HG02943 (cell line): ENCODE measurements around the gene SLC23A2.
"Not testable (repeated sequence)": the region's sequence is repeated elsewhere in the genome, so short reads cannot be mapped to it uniquely, and the experiment has no call there.

Experiments used
- ATAC-seq: cut with Tn5 transposase; IDR thresholded peaks from one replicate; pipeline ENCODE4 v1.9.1; 2021; ENCODE audit warnings: mild to moderate bottlenecking, low read depth, moderate library complexity; ENCODE audit not compliant: unreplicated experiment

Gene SLC23A2

DNA sequence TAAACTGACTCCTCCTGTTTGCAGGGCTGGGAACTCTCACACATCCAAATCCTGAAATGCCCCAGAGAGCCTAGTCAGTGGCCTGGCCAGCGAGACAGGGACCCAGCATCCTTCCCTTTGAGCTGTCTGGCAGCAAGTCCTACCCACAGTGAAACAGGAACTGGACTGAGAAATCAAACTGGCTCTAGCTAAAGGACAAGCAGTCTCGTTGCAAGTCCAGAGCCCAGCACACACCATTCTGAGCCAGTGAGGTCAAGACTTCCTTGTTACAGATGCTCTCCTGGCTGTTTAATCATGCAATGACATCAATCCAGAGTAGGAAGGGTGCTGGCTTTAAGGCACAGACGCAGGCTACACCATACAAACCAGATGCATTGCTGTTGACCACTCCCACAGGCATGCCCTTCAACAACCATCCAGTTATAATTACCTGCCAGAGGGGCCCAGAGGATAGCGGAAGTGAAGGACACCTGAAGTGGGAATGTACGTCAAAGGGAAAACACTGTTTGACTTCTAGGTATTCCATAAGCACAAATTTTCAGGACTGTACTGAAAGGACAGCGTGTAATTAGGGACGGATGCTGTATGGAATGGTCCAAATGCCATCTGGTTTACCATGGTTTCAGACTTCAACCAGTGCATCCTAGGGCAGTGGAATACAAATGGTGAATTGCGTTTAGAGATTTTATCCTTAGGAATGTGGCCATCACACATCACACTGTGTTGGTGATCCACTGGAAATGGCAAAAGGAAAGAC, 114.4 kb downstream of the SLC23A2 start:
- ATAC-seq: no peak

DNA sequence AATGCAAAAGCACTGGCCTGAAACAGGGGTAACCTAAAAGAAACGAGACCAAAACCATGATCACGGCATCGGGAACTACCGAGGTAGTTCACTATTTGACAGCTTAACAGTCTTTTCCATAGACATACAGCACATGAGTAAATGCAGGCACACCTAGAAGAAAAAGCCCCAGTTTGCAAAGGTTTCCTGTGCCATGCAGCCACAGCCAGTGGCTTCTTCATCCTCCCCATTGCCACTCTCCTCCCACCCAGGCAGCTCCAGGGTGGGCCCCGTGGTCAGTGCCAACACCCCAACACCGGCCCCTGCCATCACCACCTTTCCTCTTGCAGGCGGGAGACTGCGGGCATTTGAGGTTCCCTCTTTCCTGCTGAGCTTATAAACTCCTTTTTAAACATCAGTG, 115.4 kb downstream of the SLC23A2 start:
- ATAC-seq: no peak

DNA sequence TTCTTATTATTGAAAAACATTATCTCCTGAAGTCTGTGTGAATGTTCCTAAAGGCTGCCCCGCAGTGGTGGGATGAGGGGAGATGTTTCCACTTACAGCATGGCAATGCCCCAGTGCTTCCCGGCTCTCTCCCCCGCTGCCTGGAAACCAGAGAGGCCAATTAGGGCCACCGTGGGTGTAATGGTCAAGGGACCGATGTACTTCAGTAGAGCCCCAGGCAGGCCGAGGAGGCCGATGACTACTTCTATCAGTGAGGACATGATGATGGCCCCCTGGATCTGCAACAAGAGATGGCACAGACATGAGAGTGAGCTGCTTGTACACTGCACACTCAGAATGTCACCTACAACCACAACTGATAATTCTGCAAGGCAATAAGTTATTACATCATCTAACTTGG, 117.8 kb downstream of the SLC23A2 start:
- ATAC-seq: no peak

DNA sequence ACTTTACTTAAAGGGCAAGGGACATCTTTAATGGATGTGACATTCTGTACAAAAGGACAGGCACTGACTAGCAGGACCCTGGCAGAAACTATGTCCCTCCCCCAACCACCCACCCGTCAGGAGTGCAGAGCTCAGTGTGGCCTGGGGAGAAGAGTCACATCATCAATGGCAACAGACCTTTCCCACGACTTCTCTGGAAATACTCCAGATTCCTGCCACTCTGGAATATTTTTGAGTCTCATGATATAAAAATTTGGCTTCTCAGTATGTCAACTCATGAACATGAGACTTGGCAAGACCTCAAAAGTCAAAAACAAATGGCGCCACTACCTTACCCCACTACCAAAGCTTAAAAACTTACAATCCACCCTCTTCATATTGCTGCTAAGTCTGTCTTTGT, 118.3 kb downstream of the SLC23A2 start:
- no peak for ATAC-seq

DNA sequence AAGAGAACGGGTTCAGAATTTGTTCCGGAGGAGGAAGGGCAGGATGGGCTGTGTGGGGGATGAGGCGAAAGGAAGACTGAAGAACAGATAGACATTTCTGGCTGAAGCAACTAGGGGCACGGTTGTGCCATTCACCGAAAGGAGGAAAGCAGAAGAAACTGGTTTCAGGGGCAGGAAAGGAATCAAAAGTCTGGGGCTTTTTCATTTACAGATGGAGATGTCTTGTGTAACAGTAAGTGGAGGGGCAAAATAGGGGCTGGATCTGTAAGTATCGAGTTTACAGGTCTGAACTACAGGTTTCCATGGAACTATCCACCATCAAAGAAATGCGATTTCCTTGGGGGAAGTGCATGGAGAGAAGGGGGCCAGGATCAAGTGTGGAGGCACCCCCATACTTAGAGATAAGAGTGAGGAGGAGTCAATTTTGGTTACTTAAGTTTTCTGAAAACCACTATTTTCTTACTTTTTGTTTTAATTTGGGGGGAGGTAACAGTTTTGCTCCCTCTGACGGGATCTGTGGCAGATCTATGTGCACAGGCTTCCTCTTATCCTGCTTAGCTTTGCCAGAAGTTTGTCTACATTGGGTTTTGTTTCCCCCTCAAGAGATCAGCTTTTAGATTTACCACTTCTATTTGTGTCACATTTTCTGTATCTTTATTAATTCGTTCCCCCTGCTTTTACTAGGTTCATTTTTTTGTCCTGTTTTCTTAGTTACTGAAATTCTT, 120.1 kb downstream of the SLC23A2 start:
- no peak for ATAC-seq

DNA sequence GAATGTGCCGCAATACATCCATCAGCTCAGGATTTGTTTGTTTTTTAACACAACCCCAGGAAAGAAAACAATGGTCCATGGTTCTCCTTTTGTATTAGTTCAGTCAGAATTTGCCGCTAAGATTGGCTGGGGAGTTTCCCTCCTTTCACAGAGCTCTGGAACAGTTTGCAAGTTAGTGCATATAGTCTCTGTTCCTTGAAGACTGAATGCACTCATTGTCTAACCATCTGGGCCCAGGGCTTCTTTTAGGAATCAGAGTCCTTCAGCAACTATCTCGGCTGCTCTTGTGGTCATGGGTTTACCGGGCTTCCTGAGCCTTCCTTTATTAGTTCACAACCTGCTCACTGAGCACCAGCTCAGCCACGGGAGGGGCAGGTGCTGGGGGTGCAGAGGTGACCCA, 121.3 kb downstream of the SLC23A2 start:
- no peak for ATAC-seq

DNA sequence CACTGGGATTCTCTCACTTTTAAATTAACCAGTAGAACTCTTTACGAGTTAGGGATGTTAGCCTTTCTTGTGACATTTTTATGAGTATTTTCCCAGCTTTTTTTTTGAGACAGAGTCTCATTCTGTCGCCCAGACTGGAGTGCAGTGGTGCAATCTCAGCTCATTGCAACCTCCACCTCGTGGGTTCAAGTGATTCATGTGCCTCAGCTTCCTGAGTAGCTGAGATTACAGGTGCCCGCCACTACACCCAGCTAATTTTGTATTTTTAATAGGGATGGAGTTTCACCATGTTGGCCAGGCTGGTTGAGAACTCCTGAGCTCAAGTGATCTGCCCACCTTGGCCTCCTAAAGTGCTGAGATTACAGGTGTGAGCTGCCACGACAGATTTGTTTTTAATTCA, 123.2 kb downstream of the SLC23A2 start:
- not testable (repeated sequence) for ATAC-seq

DNA sequence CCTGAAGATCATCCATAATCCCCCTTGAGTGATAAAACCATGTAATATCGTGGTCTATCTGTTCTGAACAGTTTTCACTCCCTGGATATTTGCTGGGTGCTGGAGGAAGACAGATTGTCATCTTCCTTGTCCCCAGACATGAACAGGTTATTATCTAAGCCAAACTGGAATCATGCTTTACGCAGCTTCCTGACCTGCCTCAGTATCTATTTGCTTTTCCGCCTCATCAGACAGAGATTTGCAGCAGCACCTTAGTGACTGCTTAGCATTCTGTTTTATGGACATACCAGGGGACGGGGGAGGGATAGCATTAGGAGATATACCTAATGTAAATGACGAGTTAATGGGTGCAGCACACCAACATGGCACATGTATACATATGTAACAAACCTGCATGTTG, 124.6 kb downstream of the SLC23A2 start:
- ATAC-seq: no peak

DNA sequence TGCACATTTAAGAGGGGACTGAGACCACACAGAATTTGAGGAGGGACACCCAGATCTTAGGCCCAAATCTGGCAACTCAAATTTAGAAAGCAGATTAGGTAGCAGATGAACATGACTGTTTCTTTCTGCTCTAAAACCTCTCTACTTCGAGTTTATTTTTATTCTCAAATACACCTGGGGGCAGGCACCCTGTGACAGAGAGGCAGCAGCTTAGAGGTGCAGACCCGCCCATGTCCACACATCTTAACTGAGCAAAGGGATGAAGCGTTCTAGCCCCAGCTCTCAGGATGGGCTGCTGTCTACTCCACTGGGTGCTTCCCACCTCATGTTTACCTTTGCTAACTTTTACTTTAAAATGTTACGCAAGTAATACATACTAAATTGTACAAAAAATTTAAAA, 125.0 kb downstream of the SLC23A2 start:
- no peak for ATAC-seq

DNA sequence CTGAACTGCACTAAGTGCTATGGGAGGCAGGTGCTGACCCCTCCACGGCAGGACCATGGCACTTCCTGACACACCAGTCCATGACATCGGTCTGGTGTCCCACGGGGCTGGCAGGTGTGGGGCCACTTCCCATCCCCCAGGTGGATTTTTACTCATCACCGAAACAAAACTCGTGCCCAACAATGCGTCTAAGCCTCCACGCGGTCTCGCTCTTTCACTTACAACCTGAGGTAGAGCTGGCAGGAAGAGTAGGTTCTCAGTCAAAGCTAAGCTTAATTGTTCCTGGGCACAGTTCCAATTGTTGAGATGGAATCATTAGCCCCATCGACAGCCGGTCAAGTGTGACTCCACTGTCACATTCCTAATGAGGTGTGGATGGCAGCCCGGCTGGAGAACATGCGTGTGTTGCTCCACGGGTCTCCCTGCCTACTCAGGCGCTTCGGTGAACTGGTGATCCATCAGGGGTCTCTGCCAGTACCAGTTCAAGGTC, 125.7 kb downstream of the SLC23A2 start:
- ATAC-seq: no peak

DNA sequence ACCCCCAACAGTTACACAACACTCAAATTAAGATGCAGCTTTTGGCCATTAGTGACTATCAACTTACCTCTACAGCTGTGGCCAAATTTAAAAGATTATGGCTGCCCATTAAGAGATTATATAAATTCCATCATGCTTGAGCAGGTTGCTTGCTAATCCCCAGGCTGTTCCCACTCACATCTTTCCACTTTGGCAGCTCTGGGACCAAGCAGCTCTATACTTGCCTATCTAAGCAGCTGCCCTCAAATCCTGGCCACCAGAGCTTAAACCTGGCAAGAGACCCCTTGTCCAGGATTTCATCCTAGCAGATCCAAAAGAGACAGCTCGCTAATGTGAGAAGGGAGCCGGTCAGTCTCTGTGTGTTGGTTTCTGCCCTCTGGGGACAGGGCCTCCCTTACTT, 127.9 kb downstream of the SLC23A2 start:
- ATAC-seq: no peak

DNA sequence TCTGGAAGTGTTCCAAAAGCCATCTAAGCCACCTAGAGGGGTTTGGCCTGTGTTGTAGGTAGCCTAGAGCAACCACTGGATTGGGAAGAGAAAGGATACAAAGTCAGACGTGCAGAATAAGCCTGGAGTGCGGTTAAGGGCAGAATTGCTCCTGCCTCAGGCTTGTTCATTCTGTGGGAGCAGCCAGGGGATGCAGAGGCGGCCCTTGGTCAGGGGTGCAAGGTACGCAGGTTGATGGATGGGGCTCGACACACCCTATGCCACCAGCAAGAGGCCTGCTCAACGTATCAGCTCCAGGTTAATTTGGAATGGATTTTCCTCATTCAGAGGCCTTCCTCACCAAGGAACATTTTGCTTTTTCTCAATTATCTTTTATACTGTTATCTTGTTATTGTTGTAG, 129.8 kb downstream of the SLC23A2 start:
- no peak for ATAC-seq

DNA sequence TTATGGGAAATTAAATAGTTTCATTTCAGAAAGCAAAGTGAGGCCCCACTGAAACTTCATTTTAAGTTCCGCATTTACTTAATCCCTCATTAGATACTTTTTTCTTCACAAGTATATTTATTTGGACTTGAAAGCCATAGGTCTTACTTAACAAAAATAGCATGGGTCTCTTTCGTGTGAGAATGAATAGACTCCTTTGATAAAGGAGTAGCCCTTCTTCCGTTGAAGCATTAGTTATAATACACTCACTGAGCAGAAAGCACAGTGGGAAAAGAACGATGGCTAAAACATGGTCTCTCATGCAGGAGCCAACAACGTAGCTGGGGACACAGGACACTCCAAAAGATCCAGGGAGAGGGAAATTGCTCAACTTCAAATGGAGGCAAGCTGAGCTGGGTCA, 130.4 kb downstream of the SLC23A2 start:
- ATAC-seq: no peak

DNA sequence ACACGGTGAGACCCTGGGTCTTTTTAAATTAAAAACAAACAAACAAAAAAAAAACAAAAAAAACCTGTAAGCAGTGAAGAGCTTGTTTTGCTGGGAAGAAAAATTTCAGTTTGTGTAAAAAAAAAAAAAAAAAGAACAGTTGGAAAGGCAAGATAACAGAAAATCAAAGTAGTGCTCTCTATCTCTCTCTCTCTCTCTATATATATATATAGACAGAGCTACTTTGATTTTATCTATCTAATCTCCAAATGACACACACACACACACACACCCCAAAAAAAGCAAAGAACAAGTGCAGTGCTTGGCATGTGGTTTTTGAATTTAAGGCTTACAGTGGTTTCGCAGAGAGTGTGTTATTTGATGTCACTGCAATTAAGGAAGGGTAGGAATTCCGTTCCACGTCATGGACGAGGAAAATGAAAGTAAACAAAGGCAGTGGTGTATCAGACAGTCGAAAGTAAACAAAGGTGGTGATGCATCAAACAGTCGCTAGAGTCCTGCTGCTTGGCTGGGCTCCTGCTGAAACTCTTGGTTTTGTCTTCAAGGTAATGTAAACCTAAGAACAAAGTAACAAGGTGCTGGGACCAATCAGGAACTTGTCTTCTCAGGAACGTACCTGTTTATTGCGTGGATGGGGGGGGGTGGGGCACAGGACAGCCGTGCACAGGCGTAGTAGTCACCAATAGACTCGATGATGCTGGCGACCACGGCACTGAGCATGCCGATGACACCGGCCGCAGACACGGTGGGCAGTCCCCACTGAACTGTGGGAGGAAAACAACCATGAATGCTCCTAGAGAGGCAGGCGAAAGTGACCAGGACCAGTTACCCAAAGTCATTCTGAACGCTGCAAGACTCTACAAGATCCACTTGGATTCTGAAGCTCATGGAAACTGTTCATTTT, 131.8 kb downstream of the SLC23A2 start:
- no peak for ATAC-seq

DNA sequence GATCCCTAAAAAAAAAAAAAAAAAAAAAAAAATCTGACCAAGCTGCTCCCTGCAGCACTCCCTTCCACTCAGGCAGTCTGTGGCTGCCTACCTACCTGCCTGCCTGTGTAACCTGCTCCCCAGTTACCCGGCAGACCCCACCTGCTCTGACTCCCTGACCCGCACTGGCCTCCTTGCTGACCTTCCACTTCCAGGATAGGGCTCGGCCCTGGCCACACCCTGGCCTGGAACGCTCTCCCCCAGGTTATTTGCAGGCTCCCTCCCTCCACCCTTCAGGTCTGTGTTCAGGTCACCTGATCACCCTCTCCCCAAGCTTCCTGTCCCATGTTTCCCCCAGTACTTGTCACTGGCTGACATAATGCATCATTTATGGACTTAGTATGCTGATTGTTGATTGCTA, 134.3 kb downstream of the SLC23A2 start:
- ATAC-seq: no peak

DNA sequence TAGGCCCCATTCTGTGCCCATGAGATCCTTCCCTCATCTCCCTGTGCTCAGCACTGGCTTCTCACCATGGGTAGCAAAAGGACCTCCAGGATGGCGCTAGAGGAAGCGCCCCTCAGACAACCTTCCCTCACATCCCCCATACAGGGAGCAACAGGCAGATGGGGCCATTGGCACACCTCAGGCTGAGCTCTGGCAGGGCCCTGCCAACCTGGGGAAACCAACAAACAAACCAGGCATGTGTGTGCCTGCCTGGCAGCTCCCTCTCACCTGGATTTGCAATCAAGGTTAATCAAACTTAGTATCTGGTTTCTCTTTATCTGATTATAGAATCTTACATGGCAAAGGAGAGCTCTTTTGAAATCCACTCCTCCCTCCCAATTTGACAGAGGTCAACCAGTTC, 134.9 kb downstream of the SLC23A2 start:
- no peak for ATAC-seq

DNA sequence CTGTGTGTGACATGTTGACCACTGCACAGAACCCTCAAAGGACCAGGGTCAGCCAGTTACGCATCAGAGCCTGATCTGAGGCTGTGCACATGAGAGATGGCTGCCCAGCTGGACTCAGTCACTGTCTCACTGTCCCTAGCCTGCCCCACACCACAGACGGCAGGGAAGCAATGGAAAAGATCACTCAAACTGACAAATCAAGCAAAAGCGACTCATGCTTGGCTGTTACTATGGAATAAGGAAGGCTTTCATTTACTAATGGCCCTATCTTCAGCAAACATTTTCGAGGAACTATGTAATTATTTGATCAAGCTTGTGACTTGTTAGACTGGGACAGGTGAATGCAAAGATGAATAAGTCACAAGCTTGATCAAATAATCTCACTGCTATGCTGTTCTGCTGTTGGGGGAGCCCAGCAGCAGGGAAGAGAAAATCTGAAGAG, 137.0 kb downstream of the SLC23A2 start:
- ATAC-seq: no peak

DNA sequence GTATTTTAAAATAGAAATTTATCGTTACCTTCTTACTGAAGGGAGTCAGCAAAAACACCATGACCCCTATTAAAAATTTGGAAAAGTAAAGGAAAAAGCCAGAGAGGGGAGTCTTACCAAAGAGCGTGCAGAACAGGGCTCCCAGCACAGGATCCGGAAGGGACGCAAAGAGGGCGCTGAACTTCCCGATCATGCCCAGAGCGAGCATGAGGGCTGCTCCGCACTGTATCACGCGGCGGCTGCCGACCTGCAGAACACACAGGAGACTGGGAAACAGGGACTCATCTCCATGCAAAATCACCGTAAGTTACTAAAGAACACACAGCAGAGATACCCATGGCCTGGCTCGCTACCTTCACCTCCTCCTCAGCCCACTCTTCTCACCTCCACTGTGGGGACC, 138.6 kb downstream of the SLC23A2 start:
- ATAC-seq: no peak

DNA sequence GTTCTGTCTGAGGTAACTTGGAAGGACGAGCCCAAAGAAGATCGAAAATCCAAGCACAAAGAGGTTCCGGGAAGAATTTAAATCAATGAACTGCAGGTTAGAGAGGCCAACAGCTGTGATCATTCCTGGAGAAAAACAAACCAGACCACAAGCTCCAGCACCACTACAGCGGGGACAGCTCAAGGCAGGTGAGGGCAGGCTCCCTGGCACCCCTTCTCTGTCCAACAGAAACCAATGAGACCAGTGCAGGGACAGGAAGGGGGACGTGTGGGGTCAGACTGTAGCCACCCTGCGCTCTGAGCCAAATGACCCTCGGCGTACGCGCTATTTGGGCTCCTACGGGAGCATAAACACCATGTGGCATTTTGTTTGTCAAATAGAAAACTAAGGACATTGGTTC, 139.3 kb downstream of the SLC23A2 start:
- no peak for ATAC-seq

DNA sequence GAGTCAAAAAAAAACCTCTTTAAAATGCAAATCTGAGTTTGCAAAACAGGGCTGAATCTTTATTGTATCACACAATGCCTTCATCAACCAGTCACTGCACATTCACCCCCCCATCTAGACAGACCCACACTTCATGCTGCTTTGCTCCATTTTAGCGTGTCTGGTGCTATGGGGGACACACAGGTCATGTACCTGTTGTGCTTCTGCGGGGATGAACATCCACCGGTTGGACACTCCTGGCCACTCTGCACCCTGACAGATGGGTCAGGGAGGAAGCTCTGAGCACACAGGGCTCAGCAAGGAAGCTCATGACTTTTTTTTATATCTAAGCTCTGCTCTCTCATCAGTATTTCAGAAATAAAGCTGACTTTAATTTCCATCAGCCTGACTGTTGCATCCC, 143.3 kb downstream of the SLC23A2 start:
- no peak for ATAC-seq
